PC-9 (cell line): ENCODE data around the gene UPB1.

Experiments
- EZH2 ChIP-seq: fragments of 200-600 bp; sonication (generic); IDR thresholded peaks from 2 replicates; pipeline ENCODE4 v1.8.0; 2017; ENCODE audit warnings: antibody characterized with exemption, low read depth
- TF ChIP-seq, protein P1 (sequence below): fragments of 200-600 bp; sonication (generic); conservative IDR thresholded peaks from 2 replicates; pipeline ENCODE4 v1.6.1; 2017; ENCODE audit warnings: mixed run types, antibody characterized with exemption, mild to moderate bottlenecking, moderate library complexity

DNA sequence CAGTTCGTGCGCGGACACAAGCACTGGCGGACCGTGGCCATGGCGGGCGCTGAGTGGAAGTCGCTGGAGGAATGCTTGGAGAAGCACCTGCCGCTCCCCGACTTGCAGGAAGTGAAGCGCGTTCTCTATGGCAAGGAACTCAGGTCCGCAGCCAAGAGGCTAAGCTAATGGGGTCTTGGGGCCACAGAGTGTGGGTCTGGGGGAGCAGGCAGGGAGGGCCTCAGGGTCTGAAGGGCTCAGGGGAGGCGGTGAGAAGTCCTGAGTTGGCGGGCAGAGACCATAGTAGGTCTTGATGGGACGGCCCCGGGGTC is 188 bp downstream of the UPB1 start:
- TF ChIP-seq EZH2, result no peak
- TF ChIP-seq, protein P1, sequence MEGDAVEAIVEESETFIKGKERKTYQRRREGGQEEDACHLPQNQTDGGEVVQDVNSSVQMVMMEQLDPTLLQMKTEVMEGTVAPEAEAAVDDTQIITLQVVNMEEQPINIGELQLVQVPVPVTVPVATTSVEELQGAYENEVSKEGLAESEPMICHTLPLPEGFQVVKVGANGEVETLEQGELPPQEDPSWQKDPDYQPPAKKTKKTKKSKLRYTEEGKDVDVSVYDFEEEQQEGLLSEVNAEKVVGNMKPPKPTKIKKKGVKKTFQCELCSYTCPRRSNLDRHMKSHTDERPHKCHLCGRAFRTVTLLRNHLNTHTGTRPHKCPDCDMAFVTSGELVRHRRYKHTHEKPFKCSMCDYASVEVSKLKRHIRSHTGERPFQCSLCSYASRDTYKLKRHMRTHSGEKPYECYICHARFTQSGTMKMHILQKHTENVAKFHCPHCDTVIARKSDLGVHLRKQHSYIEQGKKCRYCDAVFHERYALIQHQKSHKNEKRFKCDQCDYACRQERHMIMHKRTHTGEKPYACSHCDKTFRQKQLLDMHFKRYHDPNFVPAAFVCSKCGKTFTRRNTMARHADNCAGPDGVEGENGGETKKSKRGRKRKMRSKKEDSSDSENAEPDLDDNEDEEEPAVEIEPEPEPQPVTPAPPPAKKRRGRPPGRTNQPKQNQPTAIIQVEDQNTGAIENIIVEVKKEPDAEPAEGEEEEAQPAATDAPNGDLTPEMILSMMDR, result no peak
